Measurements from ENCODE around the gene ARMC5. TPM values are rescaled to one million over a fixed set of nuclear protein-coding genes. Genes with fewer than 3 reads are reported as not detected.

ARMC5 gene
- total RNA-seq, 1 experiment from 2014 or later, result 18.6 TPM

- no peak for DNase-seq
- Histone ChIP-seq H3K36me3 (ENCODE audit: low read depth) (no peaks in the 10 kb centered on the region), H3K9me2 (ENCODE audit: insufficient read depth) (no peaks in the 10 kb centered on the region), H3K27me3 (ENCODE audit: insufficient read depth, low read depth) (no peaks in the 10 kb centered on the region), H3K4me3 (no peak overlapping the region), H3K27ac (no peak overlapping the region), H3K9me3 (ENCODE audit: insufficient read depth, low read depth) (no peaks in the 10 kb centered on the region), H4K20me1 (ENCODE audit: insufficient read depth) (no peaks in the 10 kb centered on the region; the same call in 1 of the 2 replicates), H2AFZ (no peak overlapping the region), H3K4me1 (replicated peaks; ENCODE audit: insufficient read depth) (0 out of 2 replicates have a peak, but pooled peaks cover 5% of the 10 kb centered on the region), H3F3A (ENCODE audit: insufficient read depth, low read depth) (peaks cover 21% of the 10 kb centered on the region; the same call in 1 of the 2 replicates), H3K79me2 (ENCODE audit: low read depth) (no peaks in the 10 kb centered on the region), H3K4me2 (no peak overlapping the region)
- intact Hi-C loops (cut with micrococcal nuclease; ENCODE audit: unreplicated experiment), result loop anchor here (5.0 kb wide), 1 partner anchor 227 kb away; no protein-coding TSS in a partner anchor
- POLR2A ChIA-PET (ENCODE audit: unreplicated experiment), result no interaction called here
- BruUV-seq (replicated peaks), result no TSS peak
- CTCF ChIA-PET, result interaction anchor here (0.7 kb wide), 1 partner anchor 30 kb away, joined by 3 read pairs; no protein-coding TSS in a partner anchor
- TF ChIP-seq CTCF (conservative IDR thresholded peaks at IDR 0.05) (no peak), EZH2 (IDR thresholded peaks at IDR 0.05; ENCODE audit: low read depth) (no peak)
Measured at GRCh38 chr16:31470615-31471014, 11.3 kb downstream of the ARMC5 start.

- no peaks in the 10 kb centered on the region for H3K27me3 ChIP-seq (ENCODE audit: insufficient read depth, low read depth)
- H3K36me3 ChIP-seq (ENCODE audit: low read depth), result no peaks in the 10 kb centered on the region
- H3K9me2 ChIP-seq (ENCODE audit: insufficient read depth), result no peaks in the 10 kb centered on the region
- peak overlapping the region; percentile 60; the same call in 1 of the 2 replicates for H3K4me3 ChIP-seq
- peaks cover 12% of the 10 kb centered on the region; the same call in 1 of the 2 replicates for H3K4me1 ChIP-seq (replicated peaks; ENCODE audit: insufficient read depth)
- H3F3A ChIP-seq (ENCODE audit: insufficient read depth, low read depth), result peaks cover 21% of the 10 kb centered on the region; the same call in 1 of the 2 replicates
- intact Hi-C loops (cut with micrococcal nuclease; ENCODE audit: unreplicated experiment), result loop anchor here (5.0 kb wide), 1 partner anchor 226 kb away; no protein-coding TSS in a partner anchor
- no peaks in the 10 kb centered on the region for H3K9me3 ChIP-seq (ENCODE audit: insufficient read depth, low read depth)
- POLR2A ChIA-PET (ENCODE audit: unreplicated experiment), result interaction anchor here (0.6 to 0.7 kb wide), 2 partner anchors 13 to 531 kb away, joined by 3 to 9 read pairs; no protein-coding TSS in a partner anchor
- H4K20me1 ChIP-seq (ENCODE audit: insufficient read depth), result no peaks in the 10 kb centered on the region; the same call in 1 of the 2 replicates
- no peaks in the 10 kb centered on the region for H3K79me2 ChIP-seq (ENCODE audit: low read depth)
- BruUV-seq (replicated peaks), result no TSS peak
- DNase-seq, result no peak
- TF ChIP-seq CTCF (conservative IDR thresholded peaks at IDR 0.05), result no peak
- no peak for TF ChIP-seq EZH2 (IDR thresholded peaks at IDR 0.05; ENCODE audit: low read depth)
- H3K4me2 ChIP-seq, result peak overlapping the region; percentile 96
- H2AFZ ChIP-seq, result peak overlapping the region; percentile 66; the same call in 1 of the 2 replicates
- CTCF ChIA-PET, result interaction anchor here (0.7 to 1.9 kb wide), 2 partner anchors 11 to 29 kb away, joined by 3 to 10 read pairs; no protein-coding TSS in a partner anchor
- H3K27ac ChIP-seq, result no peak overlapping the region
Measured at GRCh38 chr16:31471241-31471874, 12.1 kb downstream of the ARMC5 start.

GRCh38 chr16:31471875-31472708 is 12.8 kb downstream of the ARMC5 start, which contains the start of gene TGFB1I1:
Gene TGFB1I1 (plus strand): TSS chr16:31472152. CDS start chr16:31472189, 37 bp downstream.
- Histone ChIP-seq H3K79me2 (ENCODE audit: low read depth) (no peaks in the 10 kb centered on the region), H3K9me2 (ENCODE audit: insufficient read depth) (no peaks in the 10 kb centered on the region), H4K20me1 (ENCODE audit: insufficient read depth) (no peaks in the 10 kb centered on the region; the same call in 1 of the 2 replicates), H3F3A (ENCODE audit: insufficient read depth, low read depth) (peaks cover 21% of the 10 kb centered on the region; the same call in 1 of the 2 replicates), H3K27me3 (ENCODE audit: insufficient read depth, low read depth) (no peaks in the 10 kb centered on the region), H3K9me3 (ENCODE audit: insufficient read depth, low read depth) (no peaks in the 10 kb centered on the region), H2AFZ (peak within 1 kb of the TSS; percentile 83), H3K4me2 (peak within 1 kb of the TSS; percentile 96), H3K4me1 (replicated peaks; ENCODE audit: insufficient read depth) (peaks cover 13% of the 10 kb centered on the region; the same call in 1 of the 2 replicates), H3K4me3 (peak within 1 kb of the TSS; percentile 60), H3K27ac (no peak within 1 kb of the TSS), H3K36me3 (ENCODE audit: low read depth) (no peaks in the 10 kb centered on the region)
- ChIA-PET POLR2A (ENCODE audit: unreplicated experiment) (interaction anchor here (0.6 to 0.7 kb wide), 3 partner anchors 13 to 532 kb away, joined by 3 to 9 read pairs (median 8); no protein-coding TSS in a partner anchor), CTCF (interaction anchor here (0.6 to 1.9 kb wide), 3 partner anchors 12 to 18 kb away, joined by 3 to 10 read pairs (median 4); no protein-coding TSS in a partner anchor)
- intact Hi-C loops (cut with micrococcal nuclease; ENCODE audit: unreplicated experiment), result loop anchor here (5.0 kb wide), 1 partner anchor 225 kb away; no protein-coding TSS in a partner anchor
- no peak for DNase-seq
- TF ChIP-seq CTCF (conservative IDR thresholded peaks at IDR 0.05), result no peak
- BruUV-seq (replicated peaks), result no TSS peak
